ENCODE measurements around the gene DTHD1.

DTHD1 gene

DNA sequence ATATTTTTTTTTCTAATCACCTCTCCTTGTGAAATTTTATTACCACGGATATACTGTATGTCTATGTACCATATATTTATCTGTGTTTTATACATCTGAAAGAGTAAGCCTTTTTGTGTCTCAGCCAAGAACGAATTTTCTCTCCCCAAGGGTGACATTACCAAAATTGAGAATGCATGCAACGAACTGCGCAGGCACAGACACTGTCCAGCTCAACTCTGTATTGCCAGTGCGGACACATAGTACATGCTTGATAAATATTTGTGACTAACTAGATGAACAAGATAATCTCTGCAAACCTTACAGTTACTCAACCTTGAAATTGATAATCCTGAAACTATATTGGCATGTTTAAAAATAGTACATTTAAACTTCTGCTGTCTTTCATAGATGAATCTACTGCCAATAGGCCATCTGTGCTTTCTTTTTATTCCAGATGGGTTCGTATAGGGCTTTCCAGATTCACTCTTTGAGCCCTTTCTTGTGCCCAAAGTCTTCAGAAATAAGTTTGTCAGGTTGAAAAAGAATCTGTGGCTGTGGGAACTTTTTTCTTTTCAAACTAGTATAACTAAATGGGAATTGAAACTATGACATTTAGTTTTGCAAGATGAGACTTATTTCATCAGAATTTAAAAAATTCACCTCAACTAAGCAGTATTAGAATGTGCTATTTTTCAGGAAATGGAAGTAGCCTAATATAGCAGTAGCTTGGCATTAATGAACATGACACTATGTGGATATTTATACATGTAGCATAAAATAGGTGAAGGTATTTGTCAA, 38.9 kb downstream of the DTHD1 start:
- no peak for DNase-seq

DNA sequence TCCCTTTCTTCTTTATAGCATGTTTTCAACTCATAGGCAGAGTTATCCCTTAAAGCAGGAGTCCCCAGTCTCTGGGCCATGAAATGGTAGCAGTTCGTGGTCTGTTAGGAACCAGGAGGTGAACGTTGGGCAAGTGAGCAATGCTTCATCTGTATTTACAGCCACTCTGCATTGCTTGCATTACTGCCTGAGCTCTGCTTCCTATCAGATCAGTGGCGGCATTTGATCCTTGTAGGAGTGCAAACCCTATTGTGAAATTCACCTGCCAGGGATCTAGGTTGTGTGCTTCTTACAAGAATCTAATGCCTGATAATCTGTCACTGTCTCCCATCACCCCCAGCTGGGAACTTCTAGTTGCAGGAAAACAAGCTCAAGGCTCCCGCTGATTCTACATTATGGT, 39.8 kb downstream of the DTHD1 start:
- DNase-seq: no peak

DNA sequence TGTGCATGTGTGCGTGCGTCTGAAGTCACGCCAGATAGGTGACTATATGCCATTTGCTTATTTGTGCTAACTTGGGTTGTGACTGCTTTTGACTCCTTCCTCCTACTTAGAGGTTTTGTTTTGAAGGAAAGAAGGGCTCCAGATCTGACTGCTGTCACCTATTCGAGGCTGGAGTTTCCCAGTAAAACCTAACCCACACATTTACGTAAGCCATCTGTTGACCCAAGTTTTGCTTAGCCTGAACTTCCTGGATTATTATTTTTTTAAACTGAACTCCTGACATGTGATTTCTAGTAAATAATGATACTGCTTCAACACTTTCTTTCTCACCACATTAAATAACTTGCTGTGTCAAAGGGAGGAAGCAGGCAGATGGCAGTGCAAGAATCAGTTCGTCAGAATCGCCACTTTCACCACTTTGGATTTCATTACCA, 41.5 kb downstream of the DTHD1 start:
- no peak for DNase-seq

GRCh38 chr4:36323816-36324419, 42.5 kb downstream of the DTHD1 start:
- no peak for DNase-seq

DNA sequence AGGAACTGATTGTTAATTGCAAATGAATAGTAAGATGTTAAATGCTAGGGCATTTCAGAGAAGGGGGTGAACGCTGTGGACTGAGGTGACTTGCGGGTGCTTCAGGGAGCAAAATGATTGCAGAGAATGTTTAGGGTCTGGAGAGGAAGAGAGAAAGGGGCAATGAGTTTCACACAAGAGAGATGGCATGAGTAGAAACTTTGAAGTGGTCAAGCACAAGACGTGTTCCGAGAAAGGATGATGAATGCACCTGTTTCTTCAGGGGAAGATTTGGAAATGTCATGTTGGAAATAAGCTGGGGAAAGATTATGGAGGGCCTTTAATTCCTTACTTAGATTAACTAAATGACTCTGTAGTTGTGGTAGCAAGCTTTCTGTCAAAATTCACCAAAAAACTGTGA, 43.4 kb downstream of the DTHD1 start:
- DNase-seq: no peak

DNA sequence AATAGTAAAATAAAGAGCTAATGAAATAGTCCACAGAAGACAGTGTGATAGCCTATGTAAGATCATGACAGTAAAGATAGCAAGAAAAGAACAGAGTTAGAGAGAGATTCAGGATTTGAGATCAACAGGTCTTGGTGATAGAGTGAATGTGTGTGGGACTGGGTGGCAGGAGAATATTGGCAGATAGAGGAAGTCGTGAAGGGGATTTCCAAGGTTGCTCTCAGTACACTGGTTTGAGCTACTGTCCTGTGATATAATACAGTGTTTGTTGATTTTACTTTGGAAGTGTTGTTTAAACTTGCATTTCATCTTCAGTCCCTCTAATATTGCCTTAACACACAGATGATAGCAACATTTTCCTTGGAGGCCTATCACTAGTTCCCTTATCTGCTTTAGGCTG, 44.1 kb downstream of the DTHD1 start:
- DNase-seq: no peak

DNA sequence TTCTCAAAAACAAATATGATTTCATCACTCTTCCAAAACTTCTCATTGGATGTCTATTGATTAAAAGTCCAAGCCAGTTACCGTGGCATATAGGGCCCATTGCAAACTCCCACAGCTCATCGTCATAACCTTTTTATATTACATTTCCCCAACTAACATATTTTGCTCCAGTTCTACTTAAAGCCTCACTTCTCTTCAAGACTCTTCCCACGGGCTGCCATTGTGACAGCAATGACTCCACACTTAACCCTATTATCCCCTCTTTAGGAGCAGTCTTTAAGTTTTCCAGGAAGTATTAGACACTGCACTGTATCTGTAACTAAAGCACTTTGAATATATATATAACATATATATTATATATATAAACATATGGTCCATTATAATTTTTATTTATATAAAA, 44.5 kb downstream of the DTHD1 start:
- no peak for DNase-seq

DNA sequence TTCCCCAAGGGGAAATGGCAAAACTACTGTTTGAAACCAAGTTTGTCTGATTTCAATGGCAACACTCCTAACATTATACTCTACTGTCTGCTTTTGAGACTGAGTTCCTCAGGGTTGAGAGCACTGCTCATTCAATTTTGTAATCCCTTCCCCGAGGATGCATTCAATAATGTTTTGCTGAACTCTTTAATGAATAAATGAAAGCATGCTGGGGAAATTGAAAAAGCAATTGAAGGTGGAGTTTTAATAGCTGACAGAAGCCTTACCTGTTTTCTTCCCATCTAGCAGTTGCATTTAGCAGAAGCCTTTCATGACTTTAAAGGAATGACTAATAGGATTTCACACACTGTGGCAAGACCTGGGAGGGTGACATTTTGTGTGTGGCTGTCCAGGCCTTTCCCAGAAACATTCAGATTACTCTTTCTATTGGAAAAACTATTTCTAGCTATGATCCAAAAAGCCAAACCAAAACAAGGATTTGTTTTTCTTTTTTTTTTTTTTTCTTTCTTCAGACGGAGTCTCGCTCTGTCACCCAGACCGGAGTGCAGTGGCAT, 45.1 kb downstream of the DTHD1 start:
- no peak for DNase-seq

DNA sequence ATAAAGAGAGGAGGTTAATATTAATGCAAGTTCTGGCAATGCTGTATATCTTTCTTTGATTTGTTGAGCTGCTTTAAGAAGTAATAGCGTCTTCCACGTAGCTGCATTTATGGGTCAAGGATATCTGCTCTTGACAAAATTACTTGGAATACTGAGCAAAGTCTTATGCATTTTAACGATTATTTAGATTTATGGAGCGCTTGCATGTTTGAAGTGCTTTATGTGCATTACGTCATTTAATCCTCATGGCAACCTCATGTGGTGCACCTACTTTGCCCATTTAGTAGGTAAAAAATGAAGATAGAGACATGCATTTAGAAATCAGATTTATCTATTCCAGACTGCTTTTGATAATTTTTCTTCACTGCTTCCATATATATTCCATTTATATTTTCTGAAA, 46.0 kb downstream of the DTHD1 start:
- DNase-seq: no peak

GRCh38 chr4:36328130-36328529, 46.7 kb downstream of the DTHD1 start:
- no peak for DNase-seq

DNA sequence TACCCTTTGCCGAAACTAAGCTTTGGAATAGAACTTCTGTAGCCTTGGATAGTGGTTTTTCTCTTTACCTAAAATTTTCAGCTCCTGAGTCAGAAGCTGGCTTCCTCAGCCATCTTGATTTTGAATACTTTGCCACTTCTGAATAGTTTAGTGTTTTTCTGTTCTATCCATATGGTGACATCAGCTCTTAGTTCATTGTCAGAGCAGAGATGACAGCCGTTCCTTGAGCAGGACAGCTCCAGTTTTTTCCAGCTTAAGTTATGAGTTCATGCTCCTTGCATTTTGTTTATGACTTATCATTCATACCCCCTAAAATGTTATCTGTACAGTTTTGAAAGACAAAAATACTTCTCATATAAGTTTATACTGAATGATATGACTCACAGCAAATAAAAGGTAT, 47.8 kb downstream of the DTHD1 start:
- no peak for DNase-seq

- no peak for DNase-seq
Measured at GRCh38 chr4:36330796-36331195, 49.4 kb downstream of the DTHD1 start.

DNA sequence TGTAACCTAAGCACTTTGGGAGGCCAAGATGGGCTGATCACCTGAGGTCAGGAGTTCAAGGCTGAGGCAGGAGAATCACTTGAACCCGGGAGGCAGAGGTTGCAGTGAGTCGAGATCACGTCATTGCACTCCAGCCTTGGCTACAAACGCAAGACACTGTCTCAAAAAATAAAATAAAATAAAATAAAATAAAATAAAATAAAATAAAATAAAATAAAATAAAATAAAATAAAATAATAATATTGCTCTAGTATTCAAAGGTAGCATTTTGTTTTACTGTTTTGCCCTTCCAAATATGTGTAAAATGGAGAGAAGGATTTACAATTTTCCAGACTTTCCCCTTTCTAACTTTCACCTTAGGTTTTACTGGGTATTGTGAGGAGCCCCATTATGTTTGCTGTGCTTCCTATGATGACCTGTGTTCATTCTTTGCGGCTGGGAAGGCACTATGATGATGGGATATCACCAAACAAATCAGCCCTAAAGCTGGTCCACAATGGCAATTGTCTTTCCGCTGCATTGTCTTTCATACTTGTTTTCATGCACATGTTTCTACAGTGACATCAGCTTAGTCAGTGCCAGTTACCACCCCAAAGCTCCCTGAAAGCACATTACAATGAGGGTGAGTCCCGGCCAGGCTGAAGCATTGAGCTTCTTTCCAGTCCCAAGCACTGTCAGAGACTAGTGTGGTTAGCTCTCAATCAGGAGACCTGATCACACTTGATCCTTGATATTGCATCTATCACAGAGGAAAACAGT, 50.8 kb downstream of the DTHD1 start:
- DNase-seq: no peak

- DNase-seq: no peak
Measured at GRCh38 chr4:36332782-36333131, 51.3 kb downstream of the DTHD1 start.

GRCh38 chr4:36333303-36333877, 52.0 kb downstream of the DTHD1 start:
- DNase-seq: no peak

DNA sequence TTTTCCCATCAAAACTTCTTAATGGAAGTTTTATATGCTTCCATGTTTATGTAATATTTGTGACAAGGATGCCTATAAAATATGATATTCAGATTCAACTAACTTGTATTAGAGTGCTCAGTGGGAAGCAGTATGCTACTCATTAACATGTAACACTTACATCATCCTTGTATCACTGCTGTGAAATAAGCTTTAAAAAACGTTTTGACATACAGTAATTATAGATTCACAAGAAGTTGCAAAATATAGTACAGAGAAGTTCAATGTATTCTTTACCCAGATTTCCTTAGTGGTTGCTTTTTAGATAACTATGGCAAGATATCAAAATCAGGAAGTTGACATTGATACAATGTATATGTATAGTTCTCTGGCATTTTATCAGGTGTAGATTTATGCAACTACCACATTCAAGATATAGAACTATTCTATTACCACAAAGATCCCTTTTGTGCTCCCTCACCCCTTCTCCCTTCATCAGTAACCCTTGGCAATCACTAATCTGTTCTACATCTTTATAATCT, 56.3 kb downstream of the DTHD1 start:
- DNase-seq: no peak

DNA sequence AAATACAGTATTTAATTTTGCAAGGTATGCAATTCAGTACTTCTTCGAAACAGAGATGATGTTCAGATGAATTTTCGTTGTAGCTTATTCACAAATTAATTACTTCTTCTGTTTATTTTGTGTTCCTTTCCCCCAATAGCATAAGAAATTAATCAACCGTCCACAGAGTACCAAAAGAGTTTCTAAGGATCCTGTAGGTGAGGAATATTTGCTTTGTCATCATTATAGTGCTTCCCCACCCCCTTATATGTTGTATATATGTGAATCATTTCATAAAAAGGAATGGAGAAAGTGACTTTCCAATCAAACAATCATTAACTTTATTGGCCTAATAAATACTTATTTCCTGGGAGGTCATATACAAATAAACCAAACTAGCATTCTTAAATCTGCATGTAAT, 57.6 kb downstream of the DTHD1 start:
- DNase-seq: no peak

GRCh38 chr4:36341936-36342335, 60.5 kb downstream of the DTHD1 start:
- no peak for DNase-seq

GRCh38 chr4:36343501-36344175, 62.2 kb downstream of the DTHD1 start:
- no peak for DNase-seq

DNA sequence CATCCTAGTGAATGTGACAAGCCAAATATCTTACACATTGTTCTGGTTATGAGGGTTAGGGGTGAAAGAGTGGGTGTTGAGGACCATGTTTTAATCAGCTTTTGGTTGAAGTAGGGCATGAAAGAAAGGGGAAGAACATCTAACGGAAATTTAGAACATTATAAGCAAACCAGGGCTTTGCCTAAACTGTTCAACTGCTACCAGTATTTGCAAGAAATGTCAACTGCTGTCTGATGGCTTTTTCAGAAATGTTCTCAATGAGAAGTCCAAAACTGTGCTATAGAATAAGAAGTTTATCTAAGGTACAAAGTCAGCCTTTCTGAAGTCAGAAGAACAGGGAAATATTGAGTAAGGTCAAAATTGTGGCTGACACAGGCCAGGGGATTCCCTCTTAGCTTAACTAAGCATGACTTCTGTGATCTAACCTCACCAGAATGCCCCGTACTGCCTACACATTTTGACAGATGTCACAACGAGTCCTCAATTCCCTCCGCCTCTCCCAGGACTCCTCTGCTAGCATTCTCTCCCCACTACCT, 67.1 kb downstream of the DTHD1 start:
- DNase-seq: no peak

GRCh38 chr4:36349938-36350549, 68.6 kb downstream of the DTHD1 start:
- no peak for DNase-seq
